ENCODE measurements around the gene CCDC47. TPM values are rescaled to one million over a fixed set of nuclear protein-coding genes. Genes with fewer than 3 reads are reported as not detected.

Gene CCDC47
- total and polyA plus RNA-seq, 2 experiments from 2014 or later = 38.5 to 61.9 TPM

- H3K36me3 Mint-ChIP-seq (ENCODE audit: low read depth) = peaks cover 61% of the 10 kb centered on the region
- no peaks in the 10 kb centered on the region for H3K4me1 Mint-ChIP-seq
- H3K9me3 Mint-ChIP-seq = no peaks in the 10 kb centered on the region
- Histone ChIP-seq H3K9me2 (ENCODE audit: insufficient read depth) (no peaks in the 10 kb centered on the region), H3K4me3 (no peak overlapping the region), H3K4me1 (ENCODE audit: insufficient read depth) (no peaks in the 10 kb centered on the region), H2AFZ (no peak overlapping the region), H3K27me3 (ENCODE audit: insufficient read depth) (no peaks in the 10 kb centered on the region), H3K4me2 (no peak overlapping the region), H3K36me3 (ENCODE audit: insufficient read depth) (peaks cover 41% of the 10 kb centered on the region), H4K20me1 (replicated peaks; ENCODE audit: insufficient read depth) (peaks cover 9% of the 10 kb centered on the region), H3K27ac (ENCODE audit: low read depth) (no peak overlapping the region), H3F3A (replicated peaks; ENCODE audit: low read depth) (no peaks in the 10 kb centered on the region), H3K79me2 (replicated peaks; ENCODE audit: insufficient read depth) (peaks cover 35% of the 10 kb centered on the region)
- TF ChIP-seq ZNF114 (CRISPR knock-in tag; IDR thresholded peaks at IDR 0.05) (no peak), EZH2phosphoT487 (IDR thresholded peaks at IDR 0.05; ENCODE audit: unreplicated experiment) (no peak), NANOG (IDR thresholded peaks at IDR 0.05; ENCODE audit: borderline replicate concordance) (no peak), JUNB (IDR thresholded peaks at IDR 0.05; ENCODE audit: unreplicated experiment) (no peak), STAT1 (IDR thresholded peaks at IDR 0.05; ENCODE audit: unreplicated experiment) (no peak), ZNF331 (CRISPR knock-in tag; IDR thresholded peaks at IDR 0.05; ENCODE audit: low read depth) (no peak)
- no peak for ATAC-seq
- H3K4me3 Mint-ChIP-seq = no peak overlapping the region
- H3K27me3 Mint-ChIP-seq (ENCODE audit: insufficient read depth, low read depth, poor library complexity) = peaks cover 2% of the 10 kb centered on the region
- no peak for DNase-seq (ENCODE audit: low spot score)
- H3K27ac Mint-ChIP-seq = no peak overlapping the region
These were observed 11.0 kb downstream of the CCDC47 start for GRCh38 chr17:63762161-63763078.

- Mint-ChIP-seq H3K4me3 (no peak overlapping the region), H3K9me3 (no peaks in the 10 kb centered on the region), H3K4me1 (no peaks in the 10 kb centered on the region), H3K36me3 (ENCODE audit: low read depth) (peaks cover 68% of the 10 kb centered on the region), H3K27me3 (ENCODE audit: insufficient read depth, low read depth, poor library complexity) (peaks cover 2% of the 10 kb centered on the region), H3K27ac (no peak overlapping the region)
- Histone ChIP-seq H3K9me2 (ENCODE audit: insufficient read depth) (no peaks in the 10 kb centered on the region), H2AFZ (no peak overlapping the region), H3K79me2 (replicated peaks; ENCODE audit: insufficient read depth) (peaks cover 20% of the 10 kb centered on the region), H3K36me3 (ENCODE audit: insufficient read depth) (peaks cover 45% of the 10 kb centered on the region), H3K4me1 (ENCODE audit: insufficient read depth) (no peaks in the 10 kb centered on the region), H3K4me2 (no peak overlapping the region), H3K27ac (ENCODE audit: low read depth) (no peak overlapping the region), H3F3A (replicated peaks; ENCODE audit: low read depth) (no peaks in the 10 kb centered on the region), H4K20me1 (replicated peaks; ENCODE audit: insufficient read depth) (peaks cover 6% of the 10 kb centered on the region), H3K4me3 (no peak overlapping the region), H3K27me3 (ENCODE audit: insufficient read depth) (no peaks in the 10 kb centered on the region)
- TF ChIP-seq CREB1 (CRISPR knock-in tag; IDR thresholded peaks at IDR 0.05; ENCODE audit: low read depth) = no peak
- no peak for TF ChIP-seq ZNF462 (CRISPR knock-in tag; IDR thresholded peaks at IDR 0.05)
- no peak for DNase-seq (ENCODE audit: low spot score)
- no peak for ATAC-seq
These were observed 12.4 kb downstream of the CCDC47 start for GRCh38 chr17:63760771-63761539.

Measured in GM23338 (cell line).